Kidney capillary endothelial cell (primary cell): ENCODE results near the gene HAAO.
A peak's percentile ranks its signal among the peaks of the same experiment; 100 is the strongest.
"Not testable (repeated sequence)": the region's sequence is repeated elsewhere in the genome, so short reads cannot be mapped to it uniquely, and the experiment has no call there.

Source experiments
- DNase-seq: peaks from one replicate; pipeline ENCODE4 v3.0.0-alpha.2; 2018; ENCODE audit warnings: low spot score

Gene HAAO

DNA sequence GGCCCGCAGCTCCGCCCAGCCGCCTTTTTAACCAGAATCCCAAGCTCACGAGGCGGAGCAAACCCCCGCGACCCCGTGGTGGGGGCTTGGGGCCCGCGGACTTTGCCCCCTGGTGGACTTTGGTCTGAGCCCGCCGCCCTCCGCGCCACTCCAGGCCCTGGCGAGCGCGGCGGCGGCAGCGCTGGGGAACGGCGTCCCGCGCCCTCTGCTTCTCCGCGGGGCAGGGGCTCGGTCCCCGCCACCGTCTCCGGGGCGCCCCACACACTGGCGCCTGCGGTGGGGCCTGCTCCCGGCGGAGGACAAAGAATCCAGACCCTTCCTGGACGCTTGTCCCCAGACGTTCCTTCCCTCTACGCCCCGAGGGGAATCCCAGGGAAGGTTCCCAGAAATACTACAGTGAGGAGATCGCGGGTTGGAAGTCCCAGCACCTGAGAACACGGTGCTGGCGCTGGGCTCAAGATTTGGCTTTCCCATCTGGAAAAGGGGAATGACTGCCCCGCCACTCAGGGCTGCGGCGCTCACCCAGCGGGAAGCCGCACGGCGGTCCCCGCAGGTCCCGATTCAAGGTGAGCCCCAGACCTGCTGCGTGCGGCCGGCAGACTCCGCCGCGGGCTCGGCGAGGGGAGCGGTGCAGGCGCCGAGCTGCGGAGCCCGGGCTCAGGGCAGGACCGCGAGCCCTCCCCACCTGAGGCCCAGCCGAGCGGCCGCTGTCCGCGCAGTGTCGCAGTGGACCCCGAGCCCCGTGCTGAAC lies at the start of gene HAAO:
Gene HAAO, minus strand, starts transcription at position 1 of the 751 bp plus-strand sequence. CDS start 47 bp downstream, outside the sequence.
- DNase-seq = no peak

GRCh38 chr2:42841344-42841743 lies 49.0 kb upstream of the HAAO start:
- no peak for DNase-seq

DNA sequence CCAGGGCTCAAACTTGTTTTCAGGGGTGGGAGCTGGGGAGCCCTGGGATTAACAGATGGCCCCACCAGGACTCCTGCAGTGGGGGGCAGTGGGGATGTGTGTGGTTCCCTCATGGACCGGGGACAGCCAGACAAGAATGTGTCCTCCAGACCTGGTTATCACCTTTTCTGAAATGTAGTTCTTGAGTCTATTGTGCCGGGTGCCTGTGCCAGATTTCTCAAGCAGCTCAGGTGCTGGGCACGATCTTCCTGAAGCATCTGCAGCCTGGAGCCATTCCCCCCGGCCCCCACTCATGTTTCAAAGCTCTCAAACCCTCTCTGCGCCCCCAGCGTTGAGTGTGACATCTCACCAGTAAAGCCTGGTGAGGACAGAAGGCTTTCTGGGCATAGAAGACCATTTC lies 48.4 kb upstream of the HAAO start:
- no peak for DNase-seq

DNA sequence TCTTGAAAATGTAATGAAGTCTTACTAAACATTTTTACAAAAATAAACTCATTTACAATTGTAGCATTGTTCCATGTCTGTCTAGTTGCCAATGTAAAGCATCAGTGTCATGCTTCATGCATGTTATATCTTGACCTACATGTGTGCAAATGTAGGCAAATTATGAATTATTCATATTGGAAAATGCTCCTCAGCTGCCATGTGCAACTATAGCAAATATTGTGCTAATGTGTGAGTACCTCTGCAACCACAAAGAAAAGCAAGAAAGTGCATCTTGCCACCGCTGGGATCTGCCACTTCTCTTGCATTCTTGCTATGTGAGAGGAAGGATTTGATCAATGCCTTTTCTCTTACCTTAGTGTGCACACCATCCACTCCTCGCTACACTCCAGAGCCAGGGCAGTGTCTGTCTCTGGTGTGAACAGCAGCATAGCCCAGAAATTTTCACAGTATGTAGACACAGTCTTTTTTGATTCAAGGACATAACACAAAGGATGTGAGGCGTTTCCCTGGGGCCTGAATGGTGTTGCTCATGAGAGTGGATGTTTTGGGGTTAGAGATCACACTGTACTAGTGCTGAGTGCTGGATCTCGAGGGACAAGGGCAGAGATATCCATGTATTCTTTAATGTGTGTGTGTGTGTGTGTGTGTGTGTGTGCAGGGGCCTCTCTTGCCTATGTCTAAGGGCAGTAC lies 47.6 kb upstream of the HAAO start:
- DNase-seq = no peak

- DNase-seq = no peak
Observed at GRCh38 chr2:42838133-42838532, 45.8 kb upstream of the HAAO start.

DNA sequence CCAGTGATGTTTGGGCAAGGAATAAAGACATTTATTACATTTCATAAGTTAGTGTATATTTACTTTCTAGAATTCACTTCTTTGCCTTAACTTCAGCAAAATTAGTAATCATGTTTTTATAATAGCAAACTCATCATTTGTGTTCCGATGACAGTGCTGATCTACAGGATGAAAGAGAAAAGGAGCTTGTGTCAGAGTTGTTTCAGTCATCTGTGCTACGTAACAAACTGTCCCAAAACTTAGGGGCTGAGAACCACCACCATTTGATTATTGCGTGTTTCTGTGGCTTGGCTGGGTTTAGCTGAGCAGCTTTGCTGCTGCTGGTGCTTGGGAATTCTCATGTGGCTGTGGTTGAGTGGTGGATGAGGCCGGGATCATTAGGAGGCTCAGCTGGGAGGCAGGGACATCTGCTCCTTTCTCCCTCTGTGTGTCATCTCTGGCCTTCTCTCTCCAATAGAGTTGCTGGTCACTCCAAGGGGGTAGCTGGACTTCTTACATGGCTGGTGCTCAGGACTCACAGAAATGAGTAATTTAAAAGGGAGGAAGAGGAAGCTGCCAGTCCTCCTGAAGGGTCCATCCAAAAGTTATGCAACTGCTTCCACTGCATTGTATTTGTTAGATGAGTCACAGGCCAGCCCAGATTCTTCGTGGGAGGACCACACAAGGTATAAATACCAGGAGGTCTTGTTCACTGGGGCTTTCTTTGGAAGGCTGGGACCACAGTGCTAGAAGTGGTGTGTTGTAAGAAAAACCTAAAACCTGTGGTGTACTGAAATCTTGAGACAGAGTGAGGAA lies 43.4 kb upstream of the HAAO start:
- DNase-seq = peak; percentile 95

- no peak for DNase-seq
Observed at GRCh38 chr2:42834161-42834560, 41.8 kb upstream of the HAAO start.

DNA sequence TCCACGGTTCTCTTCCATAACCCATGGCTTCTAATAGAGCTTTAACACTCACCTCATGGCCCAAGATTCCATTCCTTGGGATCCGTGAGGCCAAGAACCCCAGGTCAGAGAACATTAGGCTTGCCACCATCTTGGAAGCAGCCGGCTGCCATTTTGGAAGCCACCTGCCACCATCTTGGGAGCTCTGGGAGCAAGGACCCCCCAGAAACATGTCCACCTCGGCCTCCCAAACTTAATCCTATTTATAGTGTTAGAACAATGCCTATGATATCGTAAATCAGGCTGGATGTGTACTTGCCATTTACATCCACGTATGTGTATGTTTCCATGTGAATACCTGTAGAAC lies 39.9 kb upstream of the HAAO start:
- no peak for DNase-seq

- DNase-seq = not testable (repeated sequence)
Observed at GRCh38 chr2:42831575-42832288, 39.3 kb upstream of the HAAO start.

- DNase-seq = no peak
Observed at GRCh38 chr2:42830922-42831574, 38.7 kb upstream of the HAAO start.

- DNase-seq = no peak
Observed at GRCh38 chr2:42829671-42830440, 37.5 kb upstream of the HAAO start.

- peak; percentile 70 for DNase-seq
Observed at GRCh38 chr2:42828487-42829425, 36.4 kb upstream of the HAAO start.

DNA sequence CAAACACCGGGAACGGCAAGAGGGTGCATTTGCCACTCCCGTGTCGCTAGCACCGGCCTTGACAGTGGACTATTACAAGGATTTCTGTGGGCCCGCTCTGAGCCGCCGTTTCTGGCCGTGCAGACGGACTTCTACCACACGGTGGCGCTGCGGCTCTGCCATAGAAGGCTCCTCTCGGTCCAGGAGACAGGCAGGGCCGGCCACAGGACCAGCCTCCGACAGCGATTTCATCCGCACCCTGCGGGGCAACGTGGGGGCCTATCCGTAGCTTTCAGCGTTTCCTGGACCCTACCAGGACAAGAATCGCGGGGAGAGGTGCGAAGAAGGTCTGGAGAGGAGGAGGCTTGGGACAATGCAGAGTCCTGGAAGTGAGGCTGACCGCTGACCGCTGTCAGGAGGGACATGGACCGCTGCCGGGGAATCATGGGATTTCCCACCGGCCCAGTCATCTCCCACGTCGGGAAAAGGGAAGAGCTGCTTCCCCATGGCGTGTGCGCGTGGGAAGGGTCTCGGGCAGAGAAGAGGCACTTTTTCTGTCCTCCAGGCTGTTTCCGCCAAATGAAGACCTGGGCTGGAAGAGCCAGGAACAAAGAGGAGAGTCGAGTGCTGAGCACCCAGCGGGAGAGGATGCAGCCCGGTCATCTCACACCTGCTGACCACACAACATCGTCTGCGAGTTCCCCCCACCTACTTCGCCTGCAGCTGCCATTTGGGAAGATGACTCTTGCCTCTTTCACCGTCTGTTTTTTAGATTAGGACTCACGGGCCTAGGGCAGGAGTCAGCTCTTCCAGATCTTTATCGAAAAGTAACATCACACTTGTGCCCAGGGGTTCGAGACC lies 35.5 kb upstream of the HAAO start:
- peak; percentile 81 for DNase-seq

DNA sequence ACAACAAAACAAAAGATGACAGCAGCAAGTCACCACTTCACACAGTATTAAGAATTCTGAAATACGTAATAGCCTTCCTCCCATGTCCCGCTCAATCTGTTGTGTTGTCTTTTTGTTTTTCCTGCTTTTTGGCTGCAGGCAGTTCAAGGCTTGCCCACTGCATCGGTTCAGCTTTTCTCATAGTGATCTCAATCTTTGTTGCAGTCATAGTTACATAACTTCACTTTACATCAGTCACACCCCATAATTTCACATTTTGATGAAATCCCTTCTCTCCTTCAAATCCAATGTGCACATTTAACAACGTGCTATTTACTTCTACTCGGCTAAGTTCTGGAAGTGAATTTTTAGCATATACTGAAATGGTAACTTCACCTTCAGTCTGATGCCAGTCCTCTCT lies 33.8 kb upstream of the HAAO start:
- DNase-seq = no peak

DNA sequence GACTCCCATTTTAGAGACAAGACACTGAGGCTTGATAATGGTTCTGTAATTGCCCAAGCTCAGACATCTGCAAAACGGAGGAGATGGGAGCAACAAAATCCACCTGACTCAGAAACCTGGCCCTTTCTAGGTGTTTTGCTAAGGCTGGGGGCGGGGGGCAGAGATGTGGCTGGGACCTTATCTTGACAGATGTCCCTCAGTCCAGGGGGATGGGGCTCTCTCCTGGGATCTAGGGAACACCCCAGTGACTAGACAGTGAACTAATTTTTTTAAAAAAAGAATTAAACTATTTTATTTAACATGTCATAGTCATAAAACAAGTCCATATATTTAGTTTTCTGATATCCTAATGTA lies 32.0 kb upstream of the HAAO start:
- DNase-seq = no peak

GRCh38 chr2:42823744-42824453 lies 31.5 kb upstream of the HAAO start:
- no peak for DNase-seq

DNA sequence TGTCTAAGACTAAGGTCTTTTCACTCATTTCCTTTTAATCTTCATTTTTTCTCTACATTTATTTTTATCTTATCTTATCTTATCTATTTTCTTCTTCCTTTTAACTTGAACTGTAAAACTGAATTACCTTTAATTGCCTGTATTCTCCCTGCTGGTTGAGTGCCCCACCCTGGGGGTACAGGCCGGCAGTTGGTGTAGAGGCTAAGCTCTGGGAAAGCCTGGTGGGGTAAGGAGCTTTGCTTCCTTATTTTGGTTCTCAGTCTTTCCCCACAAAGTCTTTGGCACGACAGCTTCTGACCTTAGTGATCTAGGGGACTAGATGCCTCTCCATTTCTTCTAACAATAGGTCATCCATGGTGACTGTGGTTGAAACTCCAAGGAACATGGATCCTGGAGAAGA lies 26.8 kb upstream of the HAAO start:
- no peak for DNase-seq

- no peak for DNase-seq
Observed at GRCh38 chr2:42815726-42816125, 23.3 kb upstream of the HAAO start.
